Right lobe of liver (tissue), 4 donors: Measurements from ENCODE around the gene AHR.

Experiments
- POLR2A ChIP-seq: fragments of 450-650 bp; IDR thresholded peaks from one replicate; pipeline ENCODE4 v1.6.1; 2017; ENCODE audit warnings: antibody characterized with exemption, mild to moderate bottlenecking
- TF ChIP-seq, protein P1 (sequence below), 4 donors: fragments of 200-600 bp in 3 of 4; fragments of 450-650 bp in 1 of 4; IDR thresholded peaks; one replicate each; pipeline versions ENCODE4 v1.5.1 to v1.8.0; 2016 to 2022; ENCODE audit warnings: antibody characterized with exemption in 4 of 4, mild to moderate bottlenecking in 2 of 4
- donor health status: DM: no; HTN: no; CAD: no.
- donor health status: DM: no; HTN: no; CAD: no.
- donor health status: DM: no; HTN: yes; CAD: no.

- TF ChIP-seq, protein P1, sequence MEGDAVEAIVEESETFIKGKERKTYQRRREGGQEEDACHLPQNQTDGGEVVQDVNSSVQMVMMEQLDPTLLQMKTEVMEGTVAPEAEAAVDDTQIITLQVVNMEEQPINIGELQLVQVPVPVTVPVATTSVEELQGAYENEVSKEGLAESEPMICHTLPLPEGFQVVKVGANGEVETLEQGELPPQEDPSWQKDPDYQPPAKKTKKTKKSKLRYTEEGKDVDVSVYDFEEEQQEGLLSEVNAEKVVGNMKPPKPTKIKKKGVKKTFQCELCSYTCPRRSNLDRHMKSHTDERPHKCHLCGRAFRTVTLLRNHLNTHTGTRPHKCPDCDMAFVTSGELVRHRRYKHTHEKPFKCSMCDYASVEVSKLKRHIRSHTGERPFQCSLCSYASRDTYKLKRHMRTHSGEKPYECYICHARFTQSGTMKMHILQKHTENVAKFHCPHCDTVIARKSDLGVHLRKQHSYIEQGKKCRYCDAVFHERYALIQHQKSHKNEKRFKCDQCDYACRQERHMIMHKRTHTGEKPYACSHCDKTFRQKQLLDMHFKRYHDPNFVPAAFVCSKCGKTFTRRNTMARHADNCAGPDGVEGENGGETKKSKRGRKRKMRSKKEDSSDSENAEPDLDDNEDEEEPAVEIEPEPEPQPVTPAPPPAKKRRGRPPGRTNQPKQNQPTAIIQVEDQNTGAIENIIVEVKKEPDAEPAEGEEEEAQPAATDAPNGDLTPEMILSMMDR (IDR thresholded peaks at IDR 0.05): no peak
- no peak for TF ChIP-seq POLR2A
Measured at GRCh38 chr7:17307969-17308648, 9.7 kb downstream of the AHR start.
